ENCODE data around the gene HIP1.
"Not testable (repeated sequence)": the region's sequence is repeated elsewhere in the genome, so short reads cannot be mapped to it uniquely, and the experiment has no call there.

The HIP1 gene

DNA sequence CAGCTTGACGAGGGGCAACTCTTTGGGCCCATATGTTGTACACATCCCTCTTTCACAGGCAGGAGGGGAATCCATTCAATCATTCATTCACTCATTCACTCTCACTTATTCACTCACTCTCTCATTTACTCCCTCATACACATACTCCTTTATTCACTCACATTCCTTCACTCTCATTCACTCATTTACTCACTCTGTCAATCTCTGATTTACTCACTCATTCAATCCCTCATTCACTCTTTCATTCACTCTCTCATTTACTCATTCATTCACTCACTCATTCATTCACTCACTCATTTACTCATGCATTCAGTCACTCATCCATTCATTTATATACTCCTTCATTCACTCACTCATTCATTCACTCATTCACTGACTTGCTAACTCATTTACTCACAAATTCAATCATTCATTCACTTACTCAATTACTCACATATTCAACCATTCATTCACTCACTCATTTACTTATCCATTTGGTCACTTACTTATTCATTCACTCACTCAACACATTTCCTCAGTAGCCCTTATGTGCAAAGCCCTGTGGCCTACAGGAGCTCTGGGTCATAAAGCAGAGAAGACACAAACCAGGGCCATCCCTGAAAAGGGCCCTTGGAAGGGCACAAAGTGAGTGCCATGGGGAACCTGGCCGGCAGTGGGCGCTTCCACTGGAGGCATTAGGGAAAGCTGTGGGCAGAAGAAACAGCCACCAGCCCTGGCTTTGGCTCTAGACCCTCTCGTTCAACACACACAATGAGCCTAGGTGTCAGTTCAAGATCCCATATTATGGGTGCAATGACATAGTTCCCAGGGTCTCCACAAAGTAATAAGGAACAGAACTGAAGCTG is 26.0 kb downstream of the HIP1 start:
- no peak for DNase-seq

DNA sequence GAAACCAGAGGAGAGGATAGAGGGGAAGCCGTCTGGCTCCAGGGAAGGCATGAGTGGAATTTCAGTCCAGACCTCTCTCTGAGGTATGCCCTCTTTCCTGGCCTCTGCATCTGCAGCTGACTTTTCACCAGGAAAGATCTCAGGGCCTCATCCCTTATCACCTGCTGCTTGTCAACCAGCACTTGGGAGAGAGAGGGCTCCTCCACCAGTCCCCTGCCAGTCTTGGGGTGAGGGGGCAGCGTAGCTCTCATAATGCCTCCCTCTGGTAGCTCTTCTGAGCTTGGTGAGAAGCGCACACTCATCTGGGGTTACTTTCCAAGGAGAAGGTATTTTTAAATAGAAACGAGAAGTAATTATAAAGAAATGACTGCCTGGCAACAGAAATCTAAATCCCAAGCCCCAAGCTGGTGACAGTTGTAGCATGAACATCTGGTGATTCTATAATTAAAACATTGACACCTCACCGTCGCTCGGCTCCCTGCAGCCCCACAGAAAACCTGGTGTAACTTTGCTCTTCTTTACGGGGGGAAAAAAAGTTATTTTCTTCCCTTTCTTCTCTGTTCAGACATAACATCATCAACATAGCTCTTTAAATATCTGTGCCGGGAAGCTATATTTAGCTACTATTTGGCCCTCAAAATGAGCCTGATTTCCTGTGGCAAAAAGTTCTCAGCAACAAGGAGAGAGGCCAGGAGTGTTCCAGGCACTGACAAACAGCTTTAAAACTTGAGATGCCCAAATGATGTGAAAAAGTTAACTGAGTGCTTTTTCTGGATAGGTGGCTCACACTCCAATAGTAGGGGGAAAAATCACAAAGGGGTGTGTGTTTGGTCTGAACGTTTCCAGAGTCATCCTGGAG is 26.9 kb downstream of the HIP1 start:
- DNase-seq: no peak

DNA sequence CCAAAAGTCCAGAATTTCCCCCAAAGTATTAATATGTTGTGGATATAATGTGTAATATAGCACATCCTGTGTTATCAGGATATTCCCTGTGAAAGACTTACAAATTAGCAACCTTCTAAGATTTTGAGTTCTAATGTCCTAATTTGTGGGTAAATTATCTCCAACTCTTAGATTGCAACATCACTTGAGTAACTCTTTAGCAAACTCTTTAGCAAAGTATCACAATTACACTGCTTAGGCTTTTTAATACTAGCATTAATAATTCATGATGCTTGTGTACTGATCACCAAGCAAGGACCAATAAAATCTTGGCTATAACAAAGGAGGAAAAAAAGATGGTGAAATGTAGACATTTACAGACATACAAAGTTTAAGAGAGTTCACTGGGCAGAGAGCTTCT is 27.7 kb downstream of the HIP1 start:
- DNase-seq: no peak

DNA sequence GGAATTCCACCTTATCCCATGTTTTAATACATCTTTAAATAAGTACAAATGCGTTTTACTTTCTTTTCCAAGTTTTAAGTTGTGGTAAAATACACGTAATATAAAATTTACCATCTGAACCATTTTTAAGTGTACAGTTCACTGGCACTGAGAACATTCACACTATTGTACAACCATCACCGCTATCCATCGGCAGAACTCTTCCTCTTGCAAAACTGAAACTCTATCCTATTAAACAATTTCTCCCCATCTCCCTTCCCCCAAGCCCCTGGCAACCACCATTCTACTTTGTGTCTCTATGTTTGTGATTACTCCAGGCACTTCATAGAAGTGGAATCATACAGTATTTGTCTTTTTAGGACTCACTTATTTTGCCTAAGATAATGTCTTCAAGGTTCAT is 33.8 kb downstream of the HIP1 start:
- no peak for DNase-seq

DNA sequence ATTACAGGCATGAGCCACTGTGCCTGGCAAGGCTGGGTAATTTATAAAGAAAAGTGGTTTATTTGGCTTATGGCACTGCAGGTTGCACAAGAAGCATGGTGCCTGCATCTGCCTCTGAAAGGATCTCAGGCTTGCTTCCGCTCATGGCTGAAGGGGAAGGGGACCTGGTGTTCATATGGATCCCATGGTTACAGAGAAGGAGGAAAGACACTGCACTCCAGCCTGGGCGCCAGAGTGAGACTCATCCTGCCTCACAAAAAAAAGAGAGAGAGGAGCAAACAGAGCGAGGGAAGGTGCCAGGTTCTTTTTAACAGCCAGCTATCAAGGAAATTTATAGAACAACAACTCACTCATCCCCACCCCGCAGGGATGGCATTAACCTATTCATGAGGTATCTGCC is 36.2 kb downstream of the HIP1 start:
- no peak for DNase-seq

DNA sequence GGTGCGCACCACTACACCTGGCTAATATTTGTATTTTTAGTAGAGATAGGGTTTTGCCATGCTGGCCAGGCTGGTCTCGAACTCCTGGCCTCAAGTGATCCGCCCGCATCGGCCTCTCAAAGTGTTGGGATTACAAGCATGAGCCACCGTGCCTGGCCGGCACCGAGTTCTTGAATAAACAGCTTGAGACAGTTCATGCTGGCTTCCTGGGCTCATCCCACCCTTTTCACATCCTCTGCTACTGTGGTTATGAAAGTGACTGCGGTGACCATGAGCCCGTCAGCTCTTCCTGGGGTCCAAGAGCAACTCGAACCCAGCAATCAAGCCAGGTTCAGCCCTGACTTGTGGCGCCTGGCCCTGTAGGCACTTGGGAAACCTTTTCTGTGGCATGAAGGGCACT is 38.7 kb downstream of the HIP1 start:
- no peak for DNase-seq

DNA sequence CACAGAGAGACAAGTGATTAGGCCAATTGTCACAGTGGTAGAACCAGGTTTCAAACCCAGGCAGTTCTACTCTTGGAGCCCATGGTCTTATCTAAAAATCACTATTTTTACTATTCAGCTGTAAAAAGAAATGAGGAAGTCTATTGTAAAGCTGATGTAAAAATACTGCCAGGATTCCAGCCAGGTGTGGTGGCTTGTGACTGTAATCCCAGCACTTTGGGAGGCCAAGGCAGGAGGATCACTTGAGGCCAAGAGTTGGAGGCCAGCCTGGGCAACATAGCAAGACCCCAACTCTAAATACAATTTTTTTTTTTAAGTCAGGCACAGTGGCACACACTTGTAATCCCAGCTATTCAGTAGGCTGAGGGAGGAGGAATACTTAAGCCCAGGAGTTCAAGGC is 40.4 kb downstream of the HIP1 start:
- DNase-seq: no peak

DNA sequence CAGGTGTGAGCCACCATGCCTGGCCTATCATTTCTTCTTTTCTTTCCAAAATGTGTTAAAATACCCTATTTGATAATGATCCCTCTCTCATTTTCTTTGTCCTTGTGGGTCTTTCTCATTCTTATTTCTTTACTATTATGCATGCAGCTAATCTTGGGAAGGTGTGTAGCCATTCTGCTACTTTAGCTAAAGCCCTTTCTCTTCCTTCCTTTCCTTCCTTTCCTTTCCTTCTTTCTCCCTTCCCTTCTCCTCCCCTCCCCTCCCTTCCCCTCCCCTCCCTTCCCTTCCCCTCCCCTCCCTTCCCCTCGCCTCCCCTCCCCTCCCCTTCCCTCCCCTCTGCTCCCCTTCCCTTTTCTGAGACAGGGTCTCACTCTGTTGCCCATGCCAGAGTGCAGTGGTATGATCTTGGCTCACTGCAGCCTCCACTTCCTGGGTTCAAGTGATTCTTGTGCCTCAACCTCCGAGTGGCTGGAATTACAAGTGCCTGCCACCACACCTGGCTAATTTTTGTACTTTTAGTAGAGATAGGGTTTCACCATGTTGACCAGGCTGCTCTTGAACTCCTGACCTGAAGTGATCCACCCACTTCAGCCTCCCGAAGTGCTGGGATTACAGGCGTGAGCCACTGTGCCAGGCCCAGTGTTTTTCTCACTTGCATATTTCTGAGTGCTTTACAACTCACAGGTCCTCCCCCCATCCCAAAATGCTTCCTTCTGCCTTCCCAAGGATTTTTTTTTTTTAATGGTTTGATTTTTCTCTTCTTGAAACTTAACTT is 42.3 kb downstream of the HIP1 start:
- no peak for DNase-seq

DNA sequence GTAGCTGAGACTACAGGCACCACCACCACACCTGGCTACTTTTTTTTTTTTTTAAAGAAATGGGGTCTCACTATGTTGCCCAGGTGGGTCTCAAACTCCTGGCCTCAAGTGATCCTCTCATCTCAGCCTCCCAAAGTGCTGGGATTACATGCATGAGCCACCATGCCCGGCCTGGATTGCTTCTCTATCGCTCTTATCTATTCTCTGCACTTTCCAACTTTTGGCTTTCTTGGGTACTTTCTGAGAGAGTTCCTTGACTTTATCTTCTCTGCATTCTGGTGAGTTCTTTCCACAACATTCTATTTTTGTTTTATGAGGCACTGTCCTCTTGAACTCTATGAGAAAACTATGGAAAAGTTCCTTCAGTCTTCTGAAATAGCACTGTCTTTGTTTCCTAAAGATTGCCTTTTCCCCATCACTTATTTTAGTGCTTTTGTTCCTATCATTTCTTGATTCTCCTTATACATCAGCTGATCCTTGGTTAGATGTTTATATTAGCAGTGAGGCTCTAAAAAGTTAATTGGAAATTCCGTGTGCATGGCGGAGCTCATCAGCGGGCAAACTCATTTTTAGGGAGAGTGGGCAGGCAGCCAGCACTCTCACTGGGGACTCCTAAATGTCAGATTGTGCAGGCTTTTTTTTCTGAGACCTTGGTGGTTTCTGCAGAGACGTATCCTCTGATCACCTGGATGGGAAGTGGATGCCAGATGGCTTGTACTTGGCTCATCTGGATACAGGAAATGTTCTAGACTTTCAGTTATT is 43.9 kb downstream of the HIP1 start:
- no peak for DNase-seq

DNA sequence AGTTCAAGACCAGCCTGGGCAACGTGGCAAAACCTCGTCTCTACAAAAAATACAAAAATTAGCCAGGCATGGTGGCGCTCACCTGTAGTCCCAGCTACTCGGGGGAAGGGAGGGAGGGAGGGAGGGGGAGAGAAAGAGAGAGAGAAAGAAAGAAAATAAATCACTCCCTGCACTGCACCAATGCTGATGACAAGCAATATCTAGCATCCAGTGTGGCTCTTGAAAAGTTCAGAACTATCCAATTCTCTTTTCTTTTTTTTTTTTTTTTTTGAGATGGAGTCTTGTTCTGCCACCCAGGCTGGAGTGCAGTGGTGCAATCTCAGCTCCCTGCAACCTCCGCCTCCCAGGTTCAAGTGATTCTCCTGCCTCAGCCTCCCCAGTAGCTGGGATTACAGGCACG is 45.1 kb downstream of the HIP1 start:
- not testable (repeated sequence) for DNase-seq

DNA sequence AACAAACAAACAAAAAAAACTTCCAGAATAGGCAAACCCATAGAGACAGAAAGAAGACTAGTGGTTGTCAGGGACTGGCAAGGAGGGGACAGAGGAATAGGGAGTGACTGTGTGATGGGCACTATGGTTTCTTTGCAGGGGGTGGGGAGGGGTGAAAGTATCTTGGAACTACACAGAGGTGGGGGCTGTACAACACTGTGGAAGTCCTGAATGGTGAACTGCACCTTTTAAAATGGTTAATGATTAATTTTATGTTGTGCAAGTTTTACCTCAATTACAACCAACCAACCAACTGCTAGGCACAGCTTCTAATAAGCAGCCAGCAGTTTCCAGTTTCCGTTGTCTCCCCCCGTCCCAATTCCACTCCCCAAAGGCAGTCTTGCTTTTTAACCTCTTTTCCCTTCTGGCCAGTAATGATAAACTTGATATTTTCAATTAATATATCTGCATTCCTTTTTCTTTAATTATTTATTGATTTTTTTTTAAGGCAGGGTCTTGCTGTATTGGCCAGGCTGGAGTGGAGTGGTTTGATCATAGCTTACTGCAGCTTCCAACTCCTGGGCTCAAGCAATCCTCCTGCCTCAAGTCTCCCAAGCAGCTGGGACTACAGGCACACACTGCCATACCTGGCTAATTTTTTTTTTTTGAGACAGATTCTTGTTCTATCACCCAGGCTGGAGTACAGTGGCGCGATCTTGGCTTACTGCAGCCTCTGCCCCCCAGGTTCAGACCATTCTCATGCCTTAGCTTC is 46.8 kb downstream of the HIP1 start:
- DNase-seq: no peak

DNA sequence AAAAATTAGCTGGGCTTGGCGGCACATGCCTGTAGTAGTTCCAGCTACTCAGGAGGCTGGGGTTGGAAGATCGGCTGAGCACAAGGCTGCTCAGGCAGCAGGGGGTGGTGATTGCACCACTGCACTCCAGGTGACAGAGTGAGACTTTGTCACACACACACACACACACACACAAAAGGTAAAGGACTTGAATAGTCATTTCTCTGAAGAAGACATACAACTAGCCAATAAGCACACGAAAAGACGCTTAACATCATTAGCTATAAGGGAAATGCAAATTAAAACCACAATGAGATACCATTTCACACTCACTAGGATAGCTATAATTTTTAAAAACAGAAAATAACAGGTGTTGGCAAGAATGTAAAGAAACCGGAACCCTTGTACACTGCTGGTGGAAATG is 48.6 kb downstream of the HIP1 start:
- no peak for DNase-seq

DNA sequence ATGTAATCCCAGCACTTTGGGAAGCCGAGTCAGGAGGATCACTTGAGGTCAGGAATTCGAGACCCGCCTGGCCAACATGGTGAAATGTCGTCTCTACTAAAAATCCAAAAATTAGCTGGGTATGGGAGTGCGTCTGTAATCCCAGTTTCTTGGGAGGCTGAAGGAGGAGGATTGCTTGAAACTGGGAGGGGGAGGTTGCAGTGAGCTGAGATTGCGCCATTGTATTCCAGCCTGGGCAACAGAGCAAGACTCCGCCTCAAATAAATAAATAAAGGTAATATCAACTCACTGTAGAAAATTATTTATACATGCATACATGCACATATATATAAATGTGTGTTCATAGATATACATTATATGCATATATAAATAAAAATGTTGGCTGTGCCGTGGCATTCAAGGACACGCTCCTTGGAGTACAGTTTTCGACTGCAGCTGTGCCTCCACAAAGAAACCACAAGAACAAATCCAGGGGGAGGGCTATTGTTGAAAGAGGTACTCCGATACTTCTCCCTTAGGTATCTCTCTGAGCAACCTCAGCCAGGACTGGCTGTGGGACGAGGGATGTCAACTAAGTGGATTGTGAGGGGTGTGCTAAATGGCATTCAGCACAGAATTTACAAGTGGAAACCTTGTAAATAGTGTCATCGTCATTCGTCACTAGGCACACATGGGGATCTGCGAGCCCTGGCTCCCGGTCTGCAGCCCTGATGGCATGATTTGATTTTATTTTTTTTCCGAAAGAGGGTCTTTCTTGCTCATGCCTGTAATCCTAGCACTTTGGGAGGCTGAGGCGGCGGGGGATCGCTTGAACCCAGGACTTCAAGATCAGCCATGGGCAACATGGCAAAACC is 49.3 kb downstream of the HIP1 start:
- DNase-seq: no peak

DNA sequence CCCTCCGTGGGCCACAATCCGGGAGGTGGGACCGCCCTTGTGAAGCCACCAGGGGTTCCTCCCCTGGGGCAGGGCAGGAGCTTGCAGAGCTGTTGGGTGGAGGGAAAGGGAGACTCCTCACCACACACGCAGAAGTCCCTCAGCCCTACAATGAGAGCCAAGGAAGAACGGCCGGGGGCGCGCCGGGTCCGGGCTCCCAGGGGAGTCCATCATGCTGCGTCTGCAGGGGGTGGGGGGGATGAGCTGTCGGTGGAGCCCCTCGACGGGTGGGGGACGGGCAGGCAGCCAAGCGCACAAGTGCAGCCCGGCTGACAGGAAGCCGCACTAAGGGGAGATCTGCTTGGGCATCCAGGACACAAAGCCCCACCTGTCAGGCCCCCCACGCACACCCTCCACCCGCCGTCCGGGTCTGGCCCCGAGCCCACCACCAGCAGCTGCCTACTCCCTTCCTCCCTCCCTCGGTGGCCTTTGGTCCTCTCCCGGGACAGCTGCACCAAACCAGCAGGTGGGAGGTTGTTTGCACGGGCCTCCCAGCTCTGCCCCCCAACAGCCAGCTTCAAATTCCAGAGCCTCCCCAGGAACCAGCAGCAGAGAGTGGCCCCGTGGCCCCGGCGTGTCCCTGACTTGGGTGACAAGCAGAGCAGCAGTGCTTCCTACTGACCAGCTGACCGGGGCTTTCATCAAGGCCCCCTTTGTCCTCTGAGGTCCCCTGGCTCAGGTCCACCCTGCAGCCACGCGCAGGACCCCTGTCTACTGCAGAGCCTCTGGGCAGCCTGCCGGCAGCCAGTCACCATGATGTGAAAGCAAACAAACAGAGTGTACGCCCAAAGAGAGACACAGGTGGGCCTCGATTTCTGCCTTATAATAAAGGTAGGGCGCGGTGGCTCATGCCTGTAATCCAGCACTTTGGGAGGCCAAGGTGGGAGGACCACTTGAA is 50.3 kb downstream of the HIP1 start:
- no peak for DNase-seq

DNA sequence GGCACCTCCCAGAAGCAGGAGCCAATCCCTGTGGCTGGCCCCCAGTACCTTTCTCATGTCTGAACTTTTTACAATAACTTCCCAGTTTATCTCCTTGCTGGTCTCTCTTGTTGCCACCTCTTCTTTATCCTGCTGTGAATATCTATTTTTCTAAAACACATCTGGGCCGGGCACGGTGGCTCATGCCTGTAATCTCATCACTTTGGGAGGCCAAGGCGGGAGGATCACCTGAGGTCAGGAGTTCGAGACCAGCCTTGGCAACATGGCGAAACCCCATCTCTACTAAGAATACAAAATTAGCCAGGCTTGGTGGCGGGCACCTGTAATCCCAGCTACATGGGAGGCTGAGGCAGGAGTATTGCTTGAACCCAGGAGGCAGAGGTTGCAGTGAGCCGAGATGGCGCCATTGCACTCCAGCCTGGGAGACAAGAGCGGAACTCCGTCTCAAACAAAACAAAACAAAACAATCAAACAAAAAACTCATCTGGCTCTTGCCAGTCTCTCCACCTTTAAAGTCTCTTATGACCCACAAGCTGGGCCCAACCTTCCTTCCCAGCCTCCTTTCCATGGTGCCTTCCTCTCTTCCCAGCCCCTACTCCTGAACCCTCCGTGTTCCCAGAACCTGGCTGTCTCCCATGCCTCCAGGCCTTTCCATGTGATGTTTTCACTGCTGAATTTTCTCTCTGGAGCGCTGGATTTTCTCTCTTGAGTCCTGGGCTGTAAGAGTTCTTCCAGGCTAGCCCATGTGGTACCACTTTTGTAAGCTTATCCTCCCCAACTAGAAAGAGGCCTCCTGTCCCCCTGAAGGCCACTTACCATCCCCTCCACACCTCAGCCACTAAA is 51.3 kb downstream of the HIP1 start:
- DNase-seq: no peak

DNA sequence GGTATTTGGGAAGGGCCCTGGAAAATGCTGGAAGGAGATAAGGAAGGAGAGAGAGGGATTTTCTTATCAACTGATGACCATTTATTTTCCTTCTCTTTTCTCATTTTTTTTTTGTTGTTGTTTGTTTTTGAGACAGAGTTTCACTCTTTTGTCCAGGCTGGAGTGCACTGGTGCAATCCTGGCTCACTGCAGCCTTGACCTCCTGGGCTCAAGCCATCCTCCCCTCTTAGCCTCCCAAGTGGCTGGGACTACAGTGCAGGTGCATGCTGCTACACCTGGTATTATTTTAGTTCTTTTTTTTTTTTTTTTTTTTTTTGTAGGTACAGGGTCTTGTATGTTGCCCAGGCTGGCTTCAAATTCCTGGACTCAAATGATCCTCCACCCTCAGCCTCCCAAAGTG is 52.2 kb downstream of the HIP1 start:
- DNase-seq: no peak

DNA sequence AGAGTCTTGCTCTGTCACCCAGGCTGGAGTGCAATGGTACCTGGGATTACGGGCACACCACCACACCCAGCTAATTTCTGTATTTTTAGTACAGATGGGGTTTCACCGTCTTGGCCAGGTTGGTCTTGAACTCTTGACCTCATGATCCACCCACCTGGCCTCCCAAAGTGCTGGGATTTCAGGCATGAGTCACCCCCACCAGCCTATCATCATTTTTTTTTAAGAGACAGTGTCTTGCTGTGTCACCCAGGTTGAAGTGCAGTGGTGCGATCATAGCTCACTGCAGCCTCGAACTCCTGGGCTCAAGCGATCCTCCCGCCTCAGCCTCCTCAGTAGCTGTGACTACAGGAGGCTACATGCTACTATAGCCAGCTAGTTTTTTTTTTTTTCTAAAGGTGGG is 56.7 kb downstream of the HIP1 start:
- DNase-seq: not testable (repeated sequence)

DNA sequence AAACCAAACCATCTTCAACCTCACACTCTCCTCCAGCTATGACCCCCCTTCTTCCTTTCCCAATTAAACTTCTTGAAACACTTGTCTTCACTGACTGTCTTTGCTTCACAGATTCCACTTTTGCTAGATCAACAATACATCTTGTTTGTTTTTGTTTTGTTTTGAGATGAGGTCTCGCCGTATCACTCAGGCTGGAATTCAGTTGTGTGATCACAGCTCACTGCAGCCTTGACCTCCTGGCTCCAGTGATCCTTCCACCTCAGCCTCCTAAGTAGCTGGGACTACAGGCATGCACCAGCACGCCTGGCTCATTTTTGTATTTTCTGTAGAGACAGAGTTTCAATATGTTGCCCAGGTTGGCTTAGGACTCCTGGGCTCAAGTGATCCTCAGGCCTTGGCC is 59.7 kb downstream of the HIP1 start:
- no peak for DNase-seq

DNA sequence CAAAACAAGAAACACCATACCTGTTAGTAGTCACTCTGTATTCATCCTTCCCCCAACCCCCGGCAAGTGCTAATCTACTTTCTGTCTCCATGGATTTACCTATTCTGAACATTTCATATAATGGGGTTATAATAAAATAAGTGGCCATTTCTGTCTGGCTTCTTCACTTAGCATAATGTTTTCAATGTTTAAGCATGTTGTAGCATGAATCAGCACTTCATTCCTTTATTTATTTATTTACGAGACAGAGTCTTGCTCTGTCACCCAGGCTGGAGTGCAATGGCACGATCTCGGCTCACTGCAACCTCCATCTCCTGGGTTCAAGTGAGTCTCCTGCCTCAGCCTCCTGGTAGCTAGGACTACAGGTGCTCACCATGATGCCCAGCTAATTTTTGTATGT is 69.2 kb downstream of the HIP1 start:
- DNase-seq: no peak
